Measurements from ENCODE around the gene PCP2. TPM values are rescaled to one million over a fixed set of nuclear protein-coding genes. Genes with fewer than 3 reads are reported as not detected.
A peak's percentile ranks its signal among the peaks of the same experiment; 100 is the strongest.

The PCP2 gene
- not detected for total RNA-seq

- ATAC-seq, result no peak
- intact Hi-C loops (cut with DNase I), result no loop called here
- no peak within 1 kb of the TSS for H3K27ac ChIP-seq
- WGBS, 2 donors, result 18 to 57% methylated on average over 1 to 2 of the region's 2 CpGs
- H3K27me3 ChIP-seq, result no peaks in the 10 kb centered on the region
- H3K4me1 ChIP-seq, result peaks cover 51% of the 10 kb centered on the region
- no peak for DNase-seq
- H3K36me3 ChIP-seq (replicated peaks in 1 of 2; ENCODE audit: insufficient read depth in 1 of 2, low read depth in 2 of 2), result no peaks in the 10 kb centered on the region
- no peaks in the 10 kb centered on the region for H3K9me3 ChIP-seq
- no peak within 1 kb of the TSS for H3K4me3 ChIP-seq
- TF ChIP-seq CTCF (IDR thresholded peaks at IDR 0.05) (no peak), POLR2A (IDR thresholded peaks at IDR 0.05) (no peak)
These were observed at the start of gene PCP2 for GRCh38 chr19:7633698-7634097. Gene PCP2 (minus strand): TSS chr19:7633719. CDS start chr19:7633457, 262 bp downstream.

GRCh38 chr19:7682175-7682855 is 48.8 kb upstream of the PCP2 start:
- Histone ChIP-seq H3K27me3 (no peaks in the 10 kb centered on the region), H3K4me1 (peaks cover 18% of the 10 kb centered on the region), H3K27ac (no peak overlapping the region), H3K36me3 (replicated peaks in 1 of 2; ENCODE audit: insufficient read depth in 1 of 2, low read depth in 2 of 2) (peaks cover 0 to 2% of the 10 kb centered on the region in 2 donors), H3K4me3 (no peak overlapping the region), H3K9me3 (no peaks in the 10 kb centered on the region)
- 89 to 90% methylated on average over 44 to 53 of the region's 74 CpGs for WGBS, 2 donors
- intact Hi-C loops (cut with DNase I), result loop anchor here (10.0 kb wide), 1 partner anchor 122 kb away; no protein-coding TSS in a partner anchor
- no peak for DNase-seq
- TF ChIP-seq CTCF (IDR thresholded peaks at IDR 0.05) (no peak), POLR2A (IDR thresholded peaks at IDR 0.05) (no peak)
- ATAC-seq, result no peak

- intact Hi-C loops (cut with DNase I), result loop anchor here (10.0 kb wide), 1 partner anchor 123 kb away; no protein-coding TSS in a partner anchor
- Histone ChIP-seq H3K4me1 (peaks cover 18% of the 10 kb centered on the region), H3K4me3 (peak overlapping the region; percentile 69 to 99), H3K27ac (peak overlapping the region in 3 of 4 donors; percentile 83 to 87 (median 87)), H3K36me3 (replicated peaks in 1 of 2; ENCODE audit: insufficient read depth in 1 of 2, low read depth in 2 of 2) (peaks cover 0 to 2% of the 10 kb centered on the region in 2 donors), H3K9me3 (no peaks in the 10 kb centered on the region), H3K27me3 (no peaks in the 10 kb centered on the region)
- 9 to 10% methylated on average over 35 to 43 of the region's 43 CpGs for WGBS, 2 donors
- TF ChIP-seq CTCF (IDR thresholded peaks at IDR 0.05) (peak in 6 of 7 experiments; percentile 37 to 73 (median 60)), POLR2A (IDR thresholded peaks at IDR 0.05) (no peak)
- DNase-seq (peak; percentile 74 to 88 (median 81)), ATAC-seq (peak; percentile 65)
These were observed 48.0 kb upstream of the PCP2 start for GRCh38 chr19:7681340-7682174.

DNA sequence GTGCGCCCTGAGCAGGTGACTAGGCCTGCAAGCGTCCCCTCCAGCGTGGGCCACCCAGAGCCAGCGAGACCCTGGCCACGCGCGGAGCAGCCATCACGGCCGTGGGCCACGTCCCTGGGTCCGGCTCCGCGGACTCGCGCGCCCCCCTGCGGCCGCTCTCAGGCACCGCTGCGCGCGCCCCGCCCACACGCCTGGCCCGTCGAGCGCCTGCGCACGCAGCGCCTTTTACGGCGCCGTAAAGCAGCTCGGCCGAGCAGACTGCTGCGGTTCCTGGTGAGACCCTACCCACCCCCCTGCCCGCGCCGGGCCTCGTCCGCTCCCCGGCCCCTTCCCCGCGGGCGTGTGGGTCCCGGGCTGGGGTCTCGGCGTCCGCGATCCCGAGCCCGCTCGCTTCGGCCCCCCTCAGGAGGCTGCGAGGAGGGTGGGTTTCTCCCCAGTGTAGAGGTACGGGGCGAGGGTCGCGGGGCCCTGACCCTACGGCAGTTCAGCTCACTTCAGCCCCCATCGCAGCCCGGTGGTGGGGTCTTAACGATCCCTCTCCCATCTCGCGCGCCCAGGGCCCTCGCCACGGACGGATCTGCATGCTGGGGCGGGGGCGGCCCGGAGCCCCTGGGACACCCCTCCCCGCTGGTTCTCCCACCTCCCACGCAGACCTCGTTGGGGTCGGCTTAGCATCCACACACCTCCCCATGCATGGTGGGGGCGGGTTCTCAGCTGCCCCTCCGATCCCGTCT is 47.3 kb upstream of the PCP2 start, which contains the start of gene TRAPPC5:
TSS of gene TRAPPC5 (plus strand) at position 228 of the 734 bp plus-strand sequence. CDS start 1,421 bp downstream, outside the sequence.
- Histone ChIP-seq H3K36me3 (replicated peaks in 1 of 2; ENCODE audit: insufficient read depth in 1 of 2, low read depth in 2 of 2) (peaks cover 0 to 2% of the 10 kb centered on the region in 2 donors), H3K27ac (peak within 1 kb of the TSS in 3 of 4 donors; percentile 83 to 87 (median 87)), H3K27me3 (no peaks in the 10 kb centered on the region), H3K9me3 (no peaks in the 10 kb centered on the region), H3K4me1 (peaks cover 18% of the 10 kb centered on the region), H3K4me3 (peak within 1 kb of the TSS; percentile 69 to 99)
- ATAC-seq, result peak; percentile 92
- DNase-seq, result peak; percentile 86 to 90 (median 88)
- intact Hi-C loops (cut with DNase I), result loop anchor here (10.0 kb wide), 1 partner anchor 124 kb away; no protein-coding TSS in a partner anchor
- WGBS, 2 donors, result 0 to 1% methylated on average over 28 to 71 of the region's 79 CpGs
- TF ChIP-seq POLR2A (IDR thresholded peaks at IDR 0.05), result peak in 2 of 3 donors; percentile 41 to 54
- peak; percentile 52 to 99 (median 99) for TF ChIP-seq CTCF (IDR thresholded peaks at IDR 0.05)

Data from body of pancreas (tissue), 4 donors.